ENCODE results near the gene AZU1.

DNA sequence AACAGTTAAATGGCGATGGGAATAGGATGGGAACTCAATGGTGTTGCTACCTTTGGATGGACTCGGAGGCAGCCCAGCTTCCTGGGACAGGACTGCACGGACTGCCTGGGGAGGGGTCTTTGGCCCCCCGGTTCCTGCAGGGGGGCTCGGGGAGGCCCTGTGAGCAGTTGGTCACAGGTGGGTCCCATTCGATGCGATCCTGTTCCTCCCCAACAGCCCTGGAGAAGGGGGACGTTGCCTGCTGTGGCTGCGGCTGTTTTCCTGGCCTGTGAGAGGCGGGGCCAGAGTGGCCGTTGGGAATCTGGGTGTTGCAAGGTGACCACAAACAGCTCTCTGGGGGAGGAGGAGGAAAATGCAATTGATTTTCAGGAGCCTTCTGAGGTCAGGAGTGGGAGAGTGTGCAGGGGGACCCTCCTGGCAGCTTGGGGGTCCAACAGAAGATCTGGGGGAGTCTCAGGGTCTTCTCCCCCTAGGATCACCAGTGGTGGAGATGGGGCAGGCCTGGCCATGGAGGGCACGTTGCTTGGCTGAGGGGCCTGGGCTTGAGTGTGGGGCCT lies 4.0 kb upstream of the AZU1 start:
- TF ChIP-seq, protein P1, sequence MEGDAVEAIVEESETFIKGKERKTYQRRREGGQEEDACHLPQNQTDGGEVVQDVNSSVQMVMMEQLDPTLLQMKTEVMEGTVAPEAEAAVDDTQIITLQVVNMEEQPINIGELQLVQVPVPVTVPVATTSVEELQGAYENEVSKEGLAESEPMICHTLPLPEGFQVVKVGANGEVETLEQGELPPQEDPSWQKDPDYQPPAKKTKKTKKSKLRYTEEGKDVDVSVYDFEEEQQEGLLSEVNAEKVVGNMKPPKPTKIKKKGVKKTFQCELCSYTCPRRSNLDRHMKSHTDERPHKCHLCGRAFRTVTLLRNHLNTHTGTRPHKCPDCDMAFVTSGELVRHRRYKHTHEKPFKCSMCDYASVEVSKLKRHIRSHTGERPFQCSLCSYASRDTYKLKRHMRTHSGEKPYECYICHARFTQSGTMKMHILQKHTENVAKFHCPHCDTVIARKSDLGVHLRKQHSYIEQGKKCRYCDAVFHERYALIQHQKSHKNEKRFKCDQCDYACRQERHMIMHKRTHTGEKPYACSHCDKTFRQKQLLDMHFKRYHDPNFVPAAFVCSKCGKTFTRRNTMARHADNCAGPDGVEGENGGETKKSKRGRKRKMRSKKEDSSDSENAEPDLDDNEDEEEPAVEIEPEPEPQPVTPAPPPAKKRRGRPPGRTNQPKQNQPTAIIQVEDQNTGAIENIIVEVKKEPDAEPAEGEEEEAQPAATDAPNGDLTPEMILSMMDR (IDR thresholded peaks at IDR 0.05) = no peak
- TF ChIP-seq POLR2A (IDR thresholded peaks at IDR 0.05) (no peak), POLR2AphosphoS5 (IDR thresholded peaks at IDR 0.05) (no peak)

Data from gastroesophageal sphincter (tissue), 3 donors.